IMR-90 (cell line): ENCODE measurements around the gene PABPC1L. TPM values are rescaled to one million over a fixed set of nuclear protein-coding genes. Genes with fewer than 3 reads are reported as not detected.

Source experiments
- ATAC-seq: fragments of 200-7000 bp; cut with Tn5 transposase; 2 replicates; pipeline ENCODE4 v1.9.1; 2020; ENCODE audit warnings: low read depth, mild to moderate bottlenecking, moderate library complexity
- BruUV-seq: library from RNA; stranded (reverse); fragments of 400-500 nt; replicated peaks from 2 replicates; lab custom pipeline; 2021; lab: Mats Ljungman, UMichigan
- CTCF ChIA-PET: fragments of 300-600 bp; formaldehyde crosslinking; extraction: SDS; loops from one replicate; lab custom pipeline; 2021; ENCODE audit warnings: antibody characterized with exemption; lab: Yijun Ruan, JAX
- POLR2A ChIA-PET: fragments of 300-600 bp; sonication (Branson Sonifier 250); formaldehyde crosslinking; loops from one replicate; lab custom pipeline; 2022; ENCODE audit warnings: antibody characterized with exemption; ENCODE audit not compliant: unreplicated experiment; lab: Charles Lee
- DNase-seq: peaks from one replicate; pipeline ENCODE4 v3.0.0; 2013
- H2AFZ ChIP-seq: replicated peaks from 2 replicates; pipeline ENCODE3; 2013; ENCODE audit warnings: low read length, mild to moderate bottlenecking; ENCODE audit not compliant: poor library complexity
- H2AK5ac ChIP-seq: 2 replicates; pipeline ENCODE4 v1.6.1; 2013; ENCODE audit warnings: low read depth, low read length, inconsistent platforms
- H2AK9ac ChIP-seq: replicated peaks from 2 replicates; pipeline ENCODE3; 2013; ENCODE audit warnings: mild to moderate bottlenecking, low read depth, low read length, moderate library complexity; ENCODE audit not compliant: poor library complexity
- H2BK120ac ChIP-seq: 2 replicates; pipeline ENCODE4 v1.6.1; 2013; ENCODE audit warnings: low read depth, low read length, inconsistent platforms
- H2BK15ac ChIP-seq: 3 replicates; pipeline ENCODE4 v1.6.1; 2013; ENCODE audit warnings: low read depth, low read length, inconsistent platforms
- H2BK20ac ChIP-seq: 2 replicates; pipeline ENCODE4 v1.6.1; 2013; ENCODE audit warnings: low read depth, mild to moderate bottlenecking, inconsistent platforms, low read length, moderate library complexity
- H2BK5ac ChIP-seq: 2 replicates; pipeline ENCODE4 v1.6.1; 2013; ENCODE audit warnings: mild to moderate bottlenecking, low read depth, low read length, inconsistent platforms; ENCODE audit not compliant: poor library complexity, severe bottlenecking
- H3K14ac ChIP-seq: replicated peaks from 2 replicates; pipeline ENCODE4 v1.6.1; 2013; ENCODE audit warnings: low read depth, low read length, inconsistent platforms
- H3K18ac ChIP-seq: 2 replicates; pipeline ENCODE4 v1.6.1; 2013; ENCODE audit warnings: low read depth, low read length, control low read depth
- H3K23ac ChIP-seq: 2 replicates; pipeline ENCODE4 v1.6.1; 2013; ENCODE audit warnings: low read depth, low read length, inconsistent platforms
- H3K27ac ChIP-seq: 2 replicates; pipeline ENCODE4 v1.5.1; 2013; ENCODE audit warnings: mild to moderate bottlenecking, control low read depth, low read length; ENCODE audit not compliant: insufficient read depth
- H3K27me3 ChIP-seq: 2 replicates; pipeline ENCODE4 v1.6.1; 2013; ENCODE audit warnings: low read length; ENCODE audit not compliant: control insufficient read depth, insufficient read depth
- H3K36me3 ChIP-seq: 2 replicates; pipeline ENCODE4 v1.6.1; 2013; ENCODE audit warnings: low read length, mixed read lengths; ENCODE audit not compliant: control insufficient read depth, insufficient read depth
- H3K4ac ChIP-seq: 2 replicates; pipeline ENCODE4 v1.6.1; 2013; ENCODE audit warnings: low read depth, low read length, inconsistent platforms
- H3K4me1 ChIP-seq: 2 replicates; pipeline ENCODE4 v1.6.1; 2013; ENCODE audit warnings: low read length, mixed read lengths; ENCODE audit not compliant: control insufficient read depth, insufficient read depth
- H3K4me2 ChIP-seq: 2 replicates; pipeline ENCODE4 v1.6.1; 2013; ENCODE audit warnings: low read depth, mild to moderate bottlenecking, control low read depth, low read length, moderate library complexity
- H3K4me3 ChIP-seq: 2 replicates; pipeline ENCODE4 v1.5.1; 2013; ENCODE audit warnings: low read depth, mild to moderate bottlenecking, control low read depth, low read length, moderate library complexity; ENCODE audit not compliant: insufficient read depth
- H3K56ac ChIP-seq: 2 replicates; pipeline ENCODE4 v1.6.1; 2013; ENCODE audit warnings: low read length, inconsistent platforms; ENCODE audit not compliant: insufficient read depth; ENCODE audit errors: extremely low read depth
- H3K79me1 ChIP-seq, 2 experiments: 2 replicates each; pipeline ENCODE4 v1.6.1; 2013; ENCODE audit warnings: low read length in 2 of 2, inconsistent platforms in 1 of 2, low read depth in 1 of 2
- H3K9ac ChIP-seq: 2 replicates; pipeline ENCODE4 v1.6.1; 2013; ENCODE audit warnings: low read depth, low read length, control low read depth
- H3K9me1 ChIP-seq: 2 replicates; pipeline ENCODE4 v1.6.1; 2013; ENCODE audit warnings: low read length, inconsistent platforms; ENCODE audit not compliant: insufficient read depth
- H3K9me3 ChIP-seq: 2 replicates; pipeline ENCODE4 v1.6.1; 2013; ENCODE audit warnings: low read length; ENCODE audit not compliant: control insufficient read depth, insufficient read depth
- H4K20me1 ChIP-seq: 2 replicates; pipeline ENCODE4 v1.6.1; 2013; ENCODE audit warnings: low read length, inconsistent platforms; ENCODE audit not compliant: insufficient read depth
- H4K5ac ChIP-seq: 2 replicates; pipeline ENCODE4 v1.6.1; 2013; ENCODE audit warnings: mild to moderate bottlenecking, low read depth, low read length, control low read depth
- H4K8ac ChIP-seq, 2 experiments: 2 replicates each; pipeline ENCODE4 v1.6.1; 2013; ENCODE audit warnings: low read depth in 2 of 2, low read length in 2 of 2, control low read depth in 1 of 2, inconsistent platforms in 1 of 2
- H4K91ac ChIP-seq: 2 replicates; pipeline ENCODE4 v1.6.1; 2013; ENCODE audit warnings: low read depth, low read length, inconsistent platforms; ENCODE audit not compliant: insufficient read depth
- MXI1 ChIP-seq: IDR thresholded peaks from 2 replicates; pipeline ENCODE4 v1.6.1; 2012; ENCODE audit warnings: low read depth, mild to moderate bottlenecking, low read length, moderate library complexity, borderline replicate concordance
- RCOR1 ChIP-seq: IDR thresholded peaks from 2 replicates; pipeline ENCODE4 v1.6.1; 2012; ENCODE audit warnings: mild to moderate bottlenecking, low read length, improper control_type of control experiment; ENCODE audit not compliant: insufficient replicate concordance
- USF2 ChIP-seq: fragments of 150-350 bp; IDR thresholded peaks from 2 replicates; pipeline ENCODE4 v1.6.1; 2017; ENCODE audit warnings: mild to moderate bottlenecking, antibody characterized with exemption, low read length, low read depth
- WGBS, 2 experiments: methylation state at CpG; one replicate each; pipeline versions ENCODE4 v1.1.5 to v1.1.7; 2013; ENCODE audit warnings: missing lambda C conversion rate in 2 of 2; ENCODE audit not compliant: insufficient read length in 1 of 2; ENCODE audit errors: extremely low coverage in 2 of 2; 5-methylcytosine and 5-hydroxymethylcytosine counted together
- dilution Hi-C: fragments of 300-500 bp; cut with HindIII; formaldehyde crosslinking; loops from one replicate; pipeline ENCODE4 v1.14.3; 2018; ENCODE audit warnings: low sequenced_read_pairs; ENCODE audit not compliant: unreplicated experiment
- in situ Hi-C: fragments of 300-500 bp; cut with MboI; formaldehyde crosslinking; loops from 3 replicates; pipeline ENCODE4 v1.14.3; 2019; ENCODE audit warnings: low sequenced_read_pairs, inconsistent platforms, mixed read lengths
- intact Hi-C: fragments of 100-400 bp; cut with micrococcal nuclease; formaldehyde crosslinking; loops from 2 replicates; pipeline ENCODE4 v1.10.0; 2022
- polyA plus RNA-seq, 3 experiments: library from polyadenylated mRNA; depleted of rRNA; stranded (reverse); fragments of >200 nt; gene quantifications; 2 replicates each; pipeline ENCODE4 v1.2.3, GENCODE V29; 2012; ENCODE audit warnings: low replicate concordance in 1 of 3
- total RNA-seq: library from RNA; depleted of rRNA; stranded (reverse); fragments of >200 nt; gene quantifications from 2 replicates; pipeline ENCODE4 v1.2.3, GENCODE V29; 2012

The PABPC1L gene
- total and polyA plus RNA-seq, 2 of the 4 experiments (the other 2 are of a cell fraction) = 6.1 to 82.4 TPM

DNA sequence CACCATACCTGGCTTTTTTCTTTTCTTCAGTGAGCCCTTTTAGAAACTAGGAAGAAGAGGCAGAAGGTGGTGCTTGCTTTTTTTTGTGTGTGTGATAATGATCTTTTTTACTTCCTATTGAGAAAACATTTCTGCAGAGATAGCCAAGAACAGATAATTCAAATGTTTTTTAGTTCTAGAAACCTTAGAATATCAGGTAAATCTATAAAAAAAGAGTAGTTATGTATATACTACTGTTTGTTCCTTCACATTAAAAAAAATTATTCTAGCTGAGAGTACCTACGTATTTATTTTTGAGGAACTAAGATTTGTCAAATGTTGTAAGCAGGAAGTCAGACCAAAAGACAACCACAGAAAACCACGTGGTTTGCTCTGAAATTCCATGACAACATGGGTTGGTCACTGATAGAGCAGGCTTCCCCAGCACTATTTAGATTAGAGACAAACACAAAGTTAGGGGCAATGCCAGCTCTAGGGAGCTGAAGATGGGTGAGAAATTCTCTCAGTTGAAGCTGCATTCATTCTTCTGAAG is 69.3 kb downstream of the PABPC1L start:
- Histone ChIP-seq H4K5ac (no peak overlapping the region), H3K36me3 (peaks cover 19% of the 10 kb centered on the region), H3K27ac (no peak overlapping the region; the same call in 1 of the 2 replicates), H4K8ac (no peak overlapping the region), H3K9ac (no peak overlapping the region), H3K27me3 (no peaks in the 10 kb centered on the region), H4K91ac (no peak overlapping the region), H3K56ac (no peak overlapping the region), H3K9me1 (no peaks in the 10 kb centered on the region), H2BK15ac (no peak overlapping the region), H2BK5ac (peak overlapping the region; percentile 70), H3K14ac (no peak overlapping the region), H3K4me1 (0 out of 2 replicates have a peak, but pooled peaks cover 3% of the 10 kb centered on the region), H3K18ac (no peak overlapping the region), H3K4ac (no peak overlapping the region), H3K4me3 (no peak overlapping the region), H2BK20ac (no peak overlapping the region), H3K4me2 (no peak overlapping the region), H3K9me3 (no peaks in the 10 kb centered on the region), H4K20me1 (no peaks in the 10 kb centered on the region; the same call in 1 of the 2 replicates), H3K79me1 (peaks cover 5% of the 10 kb centered on the region in 2 experiments; a peak in 3 of 4 replicates), H2AFZ (no peak overlapping the region), H2BK120ac (no peak overlapping the region), H2AK5ac (no peak overlapping the region), H2AK9ac (no peak overlapping the region), H3K23ac (no peak overlapping the region)
- POLR2A ChIA-PET = no interaction called here
- BruUV-seq = no TSS peak
- no CpG with 5 or more reads among the region's 2 CpGs for WGBS, 2 experiments
- TF ChIP-seq RCOR1 (no peak), MXI1 (peak; percentile 72; the same call in 1 of the 2 replicates), USF2 (peak; percentile 71)
- ATAC-seq = peak; percentile 93
- in situ Hi-C loops (no loop called here), dilution Hi-C loops (no loop called here), intact Hi-C loops (no loop called here)
- peak; percentile 61 for DNase-seq
- CTCF ChIA-PET = interaction anchor here (0.6 to 0.8 kb wide), 2 partner anchors 100 to 315 kb away, joined by 3 to 4 read pairs; no protein-coding TSS in a partner anchor
